Neutrophil (primary cell): Measurements from ENCODE around the gene COL5A3.

Experiments
- H3K27ac ChIP-seq: fragments of 200-600 bp; sonication (generic); 2 replicates; pipeline ENCODE4 v1.5.1; 2016; ENCODE audit warnings: mild to moderate bottlenecking, moderate library complexity
- H3K27me3 ChIP-seq: fragments of 200-600 bp; sonication (generic); 2 replicates; pipeline ENCODE4 v1.6.0; 2016; ENCODE audit warnings: mild to moderate bottlenecking
- H3K36me3 ChIP-seq: fragments of 200-600 bp; sonication (generic); 2 replicates; pipeline ENCODE4 v1.5.1; 2017
- H3K4me1 ChIP-seq, 2 experiments: fragments of 200-600 bp in 1 of 2; sonication (generic) in 1 of 2; 1 replicate in 1 of 2; 2 replicates in 1 of 2; pipeline versions ENCODE4 v1.5.1 to v1.6.1; 2013 to 2016; ENCODE audit warnings: low read depth in 1 of 2, low read length in 1 of 2, mild to moderate bottlenecking in 1 of 2, moderate library complexity in 1 of 2; ENCODE audit not compliant: control insufficient read depth in 1 of 2, insufficient read depth in 1 of 2
- H3K4me3 ChIP-seq, 2 experiments: fragments of 200-600 bp in 1 of 2; sonication (generic) in 1 of 2; 1 replicate in 1 of 2; 2 replicates in 1 of 2; pipeline ENCODE4 v1.5.1; 2013 to 2016; ENCODE audit warnings: low read depth in 1 of 2, low read length in 1 of 2, mild to moderate bottlenecking in 1 of 2, moderate library complexity in 1 of 2
- H3K9me3 ChIP-seq: fragments of 200-600 bp; sonication (generic); 2 replicates; pipeline ENCODE4 v1.5.1; 2016
- TF ChIP-seq, protein P1 (sequence below): fragments of 200-600 bp; sonication (generic); IDR thresholded peaks from 2 replicates; pipeline ENCODE4 v1.5.1; 2016; ENCODE audit warnings: antibody characterized with exemption

COL5A3 gene

DNA sequence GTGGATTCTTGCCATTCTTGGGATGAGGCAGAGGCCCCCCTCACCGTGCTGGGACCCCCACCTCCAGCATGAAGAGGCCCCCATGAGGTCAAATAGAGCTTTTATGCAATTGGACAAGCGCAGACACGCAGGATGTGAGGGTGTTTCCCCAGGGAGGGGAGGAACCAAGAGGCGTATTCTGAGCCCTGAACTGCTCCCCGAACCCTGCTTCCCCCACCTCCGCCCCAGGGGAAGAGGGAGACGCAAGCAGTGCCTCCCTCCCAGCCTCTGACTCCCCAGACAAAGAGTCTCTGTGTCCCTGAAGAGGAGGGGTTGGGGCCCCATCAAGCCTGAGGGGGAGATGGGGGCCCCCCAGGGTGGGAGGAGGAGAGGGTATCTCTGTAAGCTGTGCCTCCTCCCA, 1.7 kb upstream of the COL5A3 start:
- H3K9me3 ChIP-seq, result no peaks in the 10 kb centered on the region
- no peak overlapping the region for H3K27ac ChIP-seq
- TF ChIP-seq, protein P1, sequence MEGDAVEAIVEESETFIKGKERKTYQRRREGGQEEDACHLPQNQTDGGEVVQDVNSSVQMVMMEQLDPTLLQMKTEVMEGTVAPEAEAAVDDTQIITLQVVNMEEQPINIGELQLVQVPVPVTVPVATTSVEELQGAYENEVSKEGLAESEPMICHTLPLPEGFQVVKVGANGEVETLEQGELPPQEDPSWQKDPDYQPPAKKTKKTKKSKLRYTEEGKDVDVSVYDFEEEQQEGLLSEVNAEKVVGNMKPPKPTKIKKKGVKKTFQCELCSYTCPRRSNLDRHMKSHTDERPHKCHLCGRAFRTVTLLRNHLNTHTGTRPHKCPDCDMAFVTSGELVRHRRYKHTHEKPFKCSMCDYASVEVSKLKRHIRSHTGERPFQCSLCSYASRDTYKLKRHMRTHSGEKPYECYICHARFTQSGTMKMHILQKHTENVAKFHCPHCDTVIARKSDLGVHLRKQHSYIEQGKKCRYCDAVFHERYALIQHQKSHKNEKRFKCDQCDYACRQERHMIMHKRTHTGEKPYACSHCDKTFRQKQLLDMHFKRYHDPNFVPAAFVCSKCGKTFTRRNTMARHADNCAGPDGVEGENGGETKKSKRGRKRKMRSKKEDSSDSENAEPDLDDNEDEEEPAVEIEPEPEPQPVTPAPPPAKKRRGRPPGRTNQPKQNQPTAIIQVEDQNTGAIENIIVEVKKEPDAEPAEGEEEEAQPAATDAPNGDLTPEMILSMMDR, result no peak
- H3K4me3 ChIP-seq, result no peak overlapping the region
- no peaks in the 10 kb centered on the region for H3K4me1 ChIP-seq
- H3K36me3 ChIP-seq, result no peaks in the 10 kb centered on the region
- H3K27me3 ChIP-seq, result peaks cover 83% of the 10 kb centered on the region

DNA sequence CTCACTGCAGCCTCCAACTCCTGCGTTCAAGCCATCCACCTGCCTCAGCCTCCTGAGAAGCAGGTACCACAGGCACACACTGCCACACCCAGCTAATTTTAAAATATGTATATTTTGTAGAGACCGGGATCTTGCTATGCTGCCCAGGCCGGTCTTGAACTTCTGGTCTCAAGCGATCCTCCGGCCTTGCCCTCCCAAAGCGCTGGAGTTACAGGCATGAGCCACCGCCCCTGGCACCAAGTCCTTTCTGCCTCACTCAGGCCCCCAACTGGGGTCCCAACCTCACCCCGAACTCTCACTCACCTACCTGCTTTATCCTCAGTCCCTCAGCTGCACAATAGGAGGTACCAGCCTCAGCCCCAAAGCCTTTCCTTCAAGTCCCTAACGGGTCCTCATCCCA, 635 bp upstream of the COL5A3 start:
- no peak overlapping the region for H3K27ac ChIP-seq
- H3K9me3 ChIP-seq, result no peaks in the 10 kb centered on the region
- peaks cover 87% of the 10 kb centered on the region for H3K27me3 ChIP-seq
- no peaks in the 10 kb centered on the region for H3K36me3 ChIP-seq
- H3K4me3 ChIP-seq, result no peak overlapping the region
- TF ChIP-seq, protein P1, result no peak
- no peaks in the 10 kb centered on the region for H3K4me1 ChIP-seq

DNA sequence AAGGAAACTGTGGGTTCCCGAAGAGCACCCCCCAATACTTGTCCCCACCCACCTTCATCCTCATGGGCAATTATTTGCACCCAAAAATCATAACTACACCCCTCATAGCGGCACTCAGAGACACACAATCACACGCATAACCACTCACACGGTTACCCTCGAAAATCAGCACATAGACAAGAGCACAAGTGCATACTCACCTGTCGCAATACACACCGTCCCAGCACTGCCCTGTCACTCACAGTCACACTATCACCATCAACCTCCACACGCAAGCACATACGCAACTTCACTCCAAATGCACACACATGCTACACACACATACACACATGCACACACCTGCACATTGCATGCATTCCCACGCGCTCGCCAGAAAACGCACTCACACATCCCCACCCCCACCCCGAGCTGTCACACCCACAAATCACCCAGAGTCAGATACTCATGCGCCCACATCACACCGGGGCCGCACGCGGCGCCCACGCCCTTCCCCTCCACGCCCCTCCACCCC, 535 bp downstream of the COL5A3 start:
- Histone ChIP-seq H3K4me1 (no peaks in the 10 kb centered on the region), H3K36me3 (no peaks in the 10 kb centered on the region), H3K27ac (no peak overlapping the region), H3K9me3 (no peaks in the 10 kb centered on the region), H3K27me3 (peaks cover 82% of the 10 kb centered on the region), H3K4me3 (no peak overlapping the region)
- TF ChIP-seq, protein P1, result no peak

DNA sequence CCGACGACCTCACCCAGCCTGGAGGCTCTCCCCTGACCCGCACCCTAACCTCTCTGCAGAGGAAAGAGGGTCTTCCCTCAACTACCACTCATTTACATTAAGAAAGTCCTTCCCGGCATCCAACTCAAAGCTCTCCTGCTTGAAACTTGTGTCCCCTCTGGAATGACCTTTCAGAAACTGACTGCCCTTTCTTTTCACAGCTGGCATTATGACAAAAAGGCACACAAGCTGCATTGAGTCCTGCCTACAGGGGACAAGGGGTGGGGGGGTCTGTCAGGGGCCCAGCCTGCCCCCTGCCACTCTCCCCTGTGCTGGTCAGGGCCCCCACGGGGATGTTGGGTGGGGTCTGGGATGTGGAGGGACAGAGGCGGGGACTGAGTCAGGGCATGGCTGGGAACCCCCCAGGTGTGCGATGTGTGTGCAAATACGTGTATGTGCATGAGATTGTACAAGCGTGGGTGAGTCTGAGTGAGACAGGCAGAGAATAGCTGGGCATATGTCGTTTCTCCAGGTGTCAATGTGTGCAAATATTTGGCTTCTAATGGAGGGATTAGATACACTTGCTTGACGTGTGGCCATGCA, 2.0 kb downstream of the COL5A3 start:
- Histone ChIP-seq H3K27ac (no peak overlapping the region), H3K4me1 (no peaks in the 10 kb centered on the region), H3K27me3 (peaks cover 67% of the 10 kb centered on the region), H3K36me3 (no peaks in the 10 kb centered on the region), H3K4me3 (no peak overlapping the region), H3K9me3 (no peaks in the 10 kb centered on the region)
- TF ChIP-seq, protein P1, result no peak

DNA sequence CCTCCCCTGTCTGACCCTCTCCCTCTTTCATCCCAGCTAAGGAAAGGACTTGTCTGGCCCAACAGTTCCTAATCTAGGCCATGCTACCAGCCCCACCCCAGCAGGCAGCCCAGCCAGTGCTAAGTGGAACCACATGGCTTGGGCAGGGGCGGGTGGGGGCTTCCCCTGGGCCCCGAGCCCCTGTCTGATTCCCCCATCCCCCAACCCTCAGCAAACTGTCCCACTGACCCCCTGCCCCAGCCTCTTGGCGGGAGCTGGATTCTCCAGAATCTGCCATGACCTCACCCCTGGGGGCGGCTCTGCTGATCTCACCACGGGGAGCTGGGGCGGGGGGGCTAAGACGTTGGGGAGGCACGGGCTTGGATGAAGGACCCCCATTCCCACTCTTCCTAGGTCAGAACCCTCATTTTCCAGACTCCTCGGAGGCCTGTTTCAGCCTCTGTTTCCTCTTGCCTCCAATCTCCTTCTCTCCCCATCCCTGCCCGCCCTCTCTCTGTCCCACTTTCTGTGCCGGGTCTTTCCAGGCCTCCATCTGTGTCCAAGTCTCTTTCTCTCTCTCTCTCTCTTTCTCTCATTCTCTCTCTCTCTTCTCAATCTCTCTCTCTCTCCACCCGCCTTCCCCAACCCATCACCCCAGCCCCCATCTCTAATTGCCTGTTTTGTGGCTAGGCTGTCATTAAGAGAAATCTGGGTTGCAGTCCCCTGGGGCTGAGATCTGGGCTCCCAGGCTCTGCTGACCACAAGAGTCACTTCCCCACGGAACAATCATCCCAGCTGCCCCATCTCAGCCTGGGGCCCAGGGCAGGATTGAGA, 2.7 kb downstream of the COL5A3 start:
- Histone ChIP-seq H3K4me1 (no peaks in the 10 kb centered on the region), H3K27ac (no peak overlapping the region)
- TF ChIP-seq, protein P1, result no peak

More for the DNA sequence above, 2.7 kb downstream of the COL5A3 start:
- Histone ChIP-seq H3K36me3 (no peaks in the 10 kb centered on the region), H3K27me3 (peaks cover 60% of the 10 kb centered on the region), H3K4me3 (no peak overlapping the region), H3K9me3 (no peaks in the 10 kb centered on the region)
